Measurements from ENCODE around the gene CREBZF.
"Not testable (repeated sequence)": the region's sequence is repeated elsewhere in the genome, so short reads cannot be mapped to it uniquely, and the experiment has no call there.

Gene CREBZF

GRCh38 chr11:85627332-85627997, 37.5 kb downstream of the CREBZF start, which contains the start of gene DLG2:
Gene DLG2, minus strand, starts transcription at chr11:85627344.
- H3K9me3 ChIP-seq (ENCODE audit: control insufficient read depth, low read length), result no peaks in the 10 kb centered on the region
- peak within 1 kb of the TSS; percentile 78 for H3K27ac ChIP-seq (ENCODE audit: insufficient read depth, low read length, poor library complexity, severe bottlenecking)
- H3K27me3 ChIP-seq (replicated peaks; ENCODE audit: control insufficient read depth, insufficient read depth, low read length, poor library complexity, severe bottlenecking), result no peaks in the 10 kb centered on the region
- no peak for DNase-seq
- H3K4me1 ChIP-seq (ENCODE audit: control insufficient read depth, insufficient read depth, low read length, poor library complexity, severe bottlenecking), result peaks cover 9% of the 10 kb centered on the region
- H3K36me3 ChIP-seq (ENCODE audit: control insufficient read depth, insufficient read depth, low read length), result no peaks in the 10 kb centered on the region
- H3K4me3 ChIP-seq (ENCODE audit: insufficient read depth, low read depth, low read length, poor library complexity, severe bottlenecking), result peak within 1 kb of the TSS; percentile 71

- H3K27ac ChIP-seq (ENCODE audit: insufficient read depth, low read length, poor library complexity, severe bottlenecking), result no peak overlapping the region
- H3K4me1 ChIP-seq (ENCODE audit: control insufficient read depth, insufficient read depth, low read length, poor library complexity, severe bottlenecking), result peaks cover 9% of the 10 kb centered on the region
- no peak for DNase-seq
- no peaks in the 10 kb centered on the region for H3K27me3 ChIP-seq (replicated peaks; ENCODE audit: control insufficient read depth, insufficient read depth, low read length, poor library complexity, severe bottlenecking)
- no peaks in the 10 kb centered on the region for H3K9me3 ChIP-seq (ENCODE audit: control insufficient read depth, low read length)
- H3K4me3 ChIP-seq (ENCODE audit: insufficient read depth, low read depth, low read length, poor library complexity, severe bottlenecking), result no peak overlapping the region
- H3K36me3 ChIP-seq (ENCODE audit: control insufficient read depth, insufficient read depth, low read length), result no peaks in the 10 kb centered on the region
Observed at GRCh38 chr11:85626496-85626895, 38.4 kb downstream of the CREBZF start.

DNA sequence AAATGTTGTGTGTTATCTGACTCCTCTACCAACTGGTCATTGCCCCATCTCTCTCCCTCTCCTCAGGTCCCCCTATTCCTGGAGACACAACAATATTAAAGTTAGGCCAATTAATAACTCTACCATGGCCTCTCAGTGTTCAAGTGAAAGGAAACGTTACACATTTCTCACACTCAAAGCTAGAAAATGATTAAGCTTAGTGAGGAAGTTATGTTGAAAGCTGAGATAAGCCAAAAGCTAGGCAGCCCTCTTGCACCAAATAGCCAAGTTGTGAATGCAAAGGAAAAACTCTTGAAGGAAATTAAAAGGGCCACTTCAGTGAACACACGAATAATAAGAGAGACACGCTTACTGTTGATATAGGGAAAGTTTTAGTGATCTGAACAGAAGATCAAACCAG, 44.7 kb downstream of the CREBZF start:
- Histone ChIP-seq H3K4me3 (ENCODE audit: insufficient read depth, low read depth, low read length, poor library complexity, severe bottlenecking) (no peak overlapping the region), H3K9me3 (ENCODE audit: control insufficient read depth, low read length) (no peaks in the 10 kb centered on the region), H3K4me1 (ENCODE audit: control insufficient read depth, insufficient read depth, low read length, poor library complexity, severe bottlenecking) (no peaks in the 10 kb centered on the region), H3K27ac (ENCODE audit: insufficient read depth, low read length, poor library complexity, severe bottlenecking) (no peak overlapping the region), H3K27me3 (replicated peaks; ENCODE audit: control insufficient read depth, insufficient read depth, low read length, poor library complexity, severe bottlenecking) (no peaks in the 10 kb centered on the region), H3K36me3 (ENCODE audit: control insufficient read depth, insufficient read depth, low read length) (no peaks in the 10 kb centered on the region)
- DNase-seq, result no peak

DNA sequence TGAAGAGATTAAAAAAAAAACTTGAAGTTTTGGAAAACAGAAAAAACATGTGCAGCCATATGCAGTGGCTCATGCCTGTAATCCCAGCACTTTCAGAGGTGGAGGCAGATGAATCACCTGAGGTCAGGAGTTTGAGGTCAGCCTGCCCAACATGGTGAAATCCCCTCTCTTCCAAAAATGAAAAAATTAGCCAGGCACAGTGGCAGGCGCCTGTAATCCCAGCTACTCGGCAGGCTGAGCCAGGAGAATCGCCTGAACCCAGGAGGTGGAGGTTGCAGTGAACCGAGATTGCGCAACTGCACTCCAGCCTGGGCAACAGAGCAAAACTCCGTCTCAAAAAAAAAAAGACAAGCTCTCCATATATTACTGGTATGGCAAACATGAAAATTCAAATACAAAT, 45.4 kb downstream of the CREBZF start:
- H3K27me3 ChIP-seq (replicated peaks; ENCODE audit: control insufficient read depth, insufficient read depth, low read length, poor library complexity, severe bottlenecking), result no peaks in the 10 kb centered on the region
- no peaks in the 10 kb centered on the region for H3K4me1 ChIP-seq (ENCODE audit: control insufficient read depth, insufficient read depth, low read length, poor library complexity, severe bottlenecking)
- no peak for DNase-seq
- no peak overlapping the region for H3K4me3 ChIP-seq (ENCODE audit: insufficient read depth, low read depth, low read length, poor library complexity, severe bottlenecking)
- H3K9me3 ChIP-seq (ENCODE audit: control insufficient read depth, low read length), result no peaks in the 10 kb centered on the region
- no peaks in the 10 kb centered on the region for H3K36me3 ChIP-seq (ENCODE audit: control insufficient read depth, insufficient read depth, low read length)
- H3K27ac ChIP-seq (ENCODE audit: insufficient read depth, low read length, poor library complexity, severe bottlenecking), result no peak overlapping the region

- H3K4me1 ChIP-seq (ENCODE audit: control insufficient read depth, insufficient read depth, low read length, poor library complexity, severe bottlenecking); DNase-seq; H3K27ac ChIP-seq (ENCODE audit: insufficient read depth, low read length, poor library complexity, severe bottlenecking); H3K4me3 ChIP-seq (ENCODE audit: insufficient read depth, low read depth, low read length, poor library complexity, severe bottlenecking); H3K27me3 ChIP-seq (replicated peaks; ENCODE audit: control insufficient read depth, insufficient read depth, low read length, poor library complexity, severe bottlenecking); H3K36me3 ChIP-seq (ENCODE audit: control insufficient read depth, insufficient read depth, low read length); H3K9me3 ChIP-seq (ENCODE audit: control insufficient read depth, low read length): not testable (repeated sequence)
Observed at GRCh38 chr11:85611643-85612042, 53.3 kb downstream of the CREBZF start.
